ENCODE data around the gene SCN4A. TPM values are rescaled to one million over a fixed set of nuclear protein-coding genes. Genes with fewer than 3 reads are reported as not detected.

The SCN4A gene
- total RNA-seq, 1 donor from 2014 or later: 0.10 TPM

GRCh38 chr17:64016231-64016784 lies 43.6 kb upstream of the SCN4A start:
- TF ChIP-seq, protein P1, sequence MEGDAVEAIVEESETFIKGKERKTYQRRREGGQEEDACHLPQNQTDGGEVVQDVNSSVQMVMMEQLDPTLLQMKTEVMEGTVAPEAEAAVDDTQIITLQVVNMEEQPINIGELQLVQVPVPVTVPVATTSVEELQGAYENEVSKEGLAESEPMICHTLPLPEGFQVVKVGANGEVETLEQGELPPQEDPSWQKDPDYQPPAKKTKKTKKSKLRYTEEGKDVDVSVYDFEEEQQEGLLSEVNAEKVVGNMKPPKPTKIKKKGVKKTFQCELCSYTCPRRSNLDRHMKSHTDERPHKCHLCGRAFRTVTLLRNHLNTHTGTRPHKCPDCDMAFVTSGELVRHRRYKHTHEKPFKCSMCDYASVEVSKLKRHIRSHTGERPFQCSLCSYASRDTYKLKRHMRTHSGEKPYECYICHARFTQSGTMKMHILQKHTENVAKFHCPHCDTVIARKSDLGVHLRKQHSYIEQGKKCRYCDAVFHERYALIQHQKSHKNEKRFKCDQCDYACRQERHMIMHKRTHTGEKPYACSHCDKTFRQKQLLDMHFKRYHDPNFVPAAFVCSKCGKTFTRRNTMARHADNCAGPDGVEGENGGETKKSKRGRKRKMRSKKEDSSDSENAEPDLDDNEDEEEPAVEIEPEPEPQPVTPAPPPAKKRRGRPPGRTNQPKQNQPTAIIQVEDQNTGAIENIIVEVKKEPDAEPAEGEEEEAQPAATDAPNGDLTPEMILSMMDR (IDR thresholded peaks at IDR 0.05; ENCODE audit: unreplicated experiment): no peak
- Mint-ChIP-seq H3K27ac (no peak overlapping the region), H3K9me3 (ENCODE audit: low read depth) (no peaks in the 10 kb centered on the region), H3K4me1 (ENCODE audit: low read depth) (peaks cover 7% of the 10 kb centered on the region), H3K27me3 (peaks cover 18% of the 10 kb centered on the region), H3K36me3 (ENCODE audit: insufficient read depth) (no peaks in the 10 kb centered on the region), H3K4me3 (ENCODE audit: low read depth) (no peak overlapping the region)
- no peak for DNase-seq (ENCODE audit: low spot score, unreplicated experiment)

- H3K27me3 Mint-ChIP-seq: peaks cover 18% of the 10 kb centered on the region
- no peak overlapping the region for H3K27ac Mint-ChIP-seq
- peaks cover 5% of the 10 kb centered on the region for H3K4me1 Mint-ChIP-seq (ENCODE audit: low read depth)
- no peak for DNase-seq (ENCODE audit: low spot score, unreplicated experiment)
- no peaks in the 10 kb centered on the region for H3K36me3 Mint-ChIP-seq (ENCODE audit: insufficient read depth)
- H3K4me3 Mint-ChIP-seq (ENCODE audit: low read depth): no peak overlapping the region
- H3K9me3 Mint-ChIP-seq (ENCODE audit: low read depth): no peaks in the 10 kb centered on the region
- TF ChIP-seq, protein P1 (IDR thresholded peaks at IDR 0.05; ENCODE audit: unreplicated experiment): no peak
These were observed 42.7 kb upstream of the SCN4A start for GRCh38 chr17:64015447-64015846.

DNA sequence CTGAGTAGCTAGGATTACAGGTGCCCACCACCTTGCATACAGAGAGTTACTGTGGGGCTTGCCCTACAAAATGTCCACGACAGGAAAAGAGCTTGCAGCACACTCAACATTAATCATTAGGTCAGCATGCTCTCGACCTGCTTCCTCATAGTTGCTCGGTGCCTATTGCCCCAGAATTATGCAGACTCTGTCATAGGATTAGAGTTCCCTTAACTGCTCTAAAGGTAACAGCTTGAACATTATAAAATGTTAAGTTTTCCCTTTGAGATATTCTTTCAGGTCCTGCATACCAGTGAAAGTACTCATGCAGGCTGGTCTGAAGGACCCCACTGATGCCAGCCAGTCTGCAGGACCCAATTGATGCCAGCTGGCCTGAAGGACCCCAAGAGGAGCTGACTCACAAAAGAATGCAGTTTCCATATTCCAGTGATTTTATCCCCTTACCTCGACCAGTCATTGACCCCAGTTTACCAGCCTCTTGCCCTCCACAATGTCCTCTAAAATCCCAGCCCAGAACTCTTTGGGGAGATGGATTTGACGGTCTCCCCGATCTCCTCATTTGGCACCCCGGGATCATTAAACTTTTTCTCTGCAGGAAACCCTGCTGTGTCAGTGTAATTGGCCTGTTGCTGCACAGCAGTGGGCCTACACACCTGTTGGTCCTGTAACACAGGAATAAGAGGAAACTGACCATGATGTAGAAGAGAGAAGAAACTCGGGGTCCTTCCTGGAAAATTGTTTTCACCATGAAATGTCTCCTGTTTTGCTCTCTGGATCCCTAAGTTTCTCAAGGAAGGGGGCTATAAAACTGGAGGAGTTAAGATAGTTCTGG lies 37.1 kb upstream of the SCN4A start:
- TF ChIP-seq, protein P1 (IDR thresholded peaks at IDR 0.05; ENCODE audit: unreplicated experiment): no peak
- H3K4me3 Mint-ChIP-seq (ENCODE audit: low read depth): no peak overlapping the region
- peaks cover 5% of the 10 kb centered on the region for H3K9me3 Mint-ChIP-seq (ENCODE audit: low read depth)
- peaks cover 8% of the 10 kb centered on the region for H3K4me1 Mint-ChIP-seq (ENCODE audit: low read depth)
- peaks cover 12% of the 10 kb centered on the region for H3K27me3 Mint-ChIP-seq
- DNase-seq (ENCODE audit: low spot score, unreplicated experiment): no peak
- no peak overlapping the region for H3K27ac Mint-ChIP-seq
- no peaks in the 10 kb centered on the region for H3K36me3 Mint-ChIP-seq (ENCODE audit: insufficient read depth)

DNA sequence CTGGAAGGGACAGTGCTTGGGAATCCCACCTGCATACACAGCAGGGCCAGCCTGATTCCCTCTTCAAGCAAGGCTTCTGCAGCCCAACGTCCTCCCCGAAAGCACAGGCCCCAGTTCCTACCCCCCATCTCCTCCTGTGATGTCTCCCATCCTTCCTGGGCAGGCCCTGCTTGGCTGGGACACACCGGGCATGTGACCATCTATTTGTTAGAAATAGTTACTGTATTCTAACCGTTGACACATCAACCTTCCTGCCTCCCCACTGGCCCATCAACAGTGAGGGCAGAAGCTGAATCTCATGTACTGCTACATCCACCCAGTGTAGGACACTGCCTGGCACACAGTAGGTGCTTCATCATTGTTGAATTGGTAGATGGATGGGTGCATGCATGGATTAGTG lies 36.1 kb upstream of the SCN4A start:
- Mint-ChIP-seq H3K9me3 (ENCODE audit: low read depth) (peaks cover 5% of the 10 kb centered on the region), H3K27me3 (peaks cover 16% of the 10 kb centered on the region), H3K36me3 (ENCODE audit: insufficient read depth) (no peaks in the 10 kb centered on the region)

GRCh38 chr17:64008346-64008745 lies 35.6 kb upstream of the SCN4A start:
- TF ChIP-seq, protein P1 (IDR thresholded peaks at IDR 0.05; ENCODE audit: unreplicated experiment): no peak

More for the DNA sequence above, 36.1 kb upstream of the SCN4A start:
- H3K27ac Mint-ChIP-seq: no peak overlapping the region
- no peak overlapping the region for H3K4me3 Mint-ChIP-seq (ENCODE audit: low read depth)
- no peak for DNase-seq (ENCODE audit: low spot score, unreplicated experiment)
- H3K4me1 Mint-ChIP-seq (ENCODE audit: low read depth): peaks cover 8% of the 10 kb centered on the region
- TF ChIP-seq, protein P1 (IDR thresholded peaks at IDR 0.05; ENCODE audit: unreplicated experiment): no peak

More at GRCh38 chr17:64008346-64008745, 35.6 kb upstream of the SCN4A start:
- no peaks in the 10 kb centered on the region for H3K36me3 Mint-ChIP-seq (ENCODE audit: insufficient read depth)
- H3K4me1 Mint-ChIP-seq (ENCODE audit: low read depth): peaks cover 8% of the 10 kb centered on the region
- H3K4me3 Mint-ChIP-seq (ENCODE audit: low read depth): no peak overlapping the region
- peaks cover 5% of the 10 kb centered on the region for H3K9me3 Mint-ChIP-seq (ENCODE audit: low read depth)
- no peak for DNase-seq (ENCODE audit: low spot score, unreplicated experiment)
- H3K27me3 Mint-ChIP-seq: peaks cover 20% of the 10 kb centered on the region
- H3K27ac Mint-ChIP-seq: no peak overlapping the region
